ENCODE measurements around the gene KIF23. TPM values are rescaled to one million over a fixed set of nuclear protein-coding genes. Genes with fewer than 3 reads are reported as not detected.

The KIF23 gene
- total RNA-seq, 3 donors from 2014 or later (not counting 1 experiment from before 2014, with no cell fraction given) = 1.2 to 2.1 (median 1.9) TPM

- Histone ChIP-seq H3K27me3 (ENCODE audit: control insufficient read depth, insufficient read depth, low read length) (no peaks in the 10 kb centered on the region), H3K27ac (ENCODE audit: low read length) (no peak overlapping the region), H3K4me3 (ENCODE audit: low read length) (no peak overlapping the region), H3K4me1 (ENCODE audit: control insufficient read depth, insufficient read depth, low read length) (peaks cover 38% of the 10 kb centered on the region), H3K9me3 (ENCODE audit: control insufficient read depth, insufficient read depth, low read length) (peaks cover 3% of the 10 kb centered on the region), H3K36me3 (ENCODE audit: control insufficient read depth, insufficient read depth, low read length) (no peaks in the 10 kb centered on the region)
- no peak for DNase-seq
- TF ChIP-seq CTCF (IDR thresholded peaks at IDR 0.05) = no peak
- Mint-ChIP-seq H3K36me3 (no peaks in the 10 kb centered on the region), H3K27me3 (ENCODE audit: low read depth in 2 of 2) (peaks cover 7 to 10% of the 10 kb centered on the region in 2 donors), H3K9me3 (peaks cover 0 to 3% of the 10 kb centered on the region in 2 donors), H3K4me3 (peak overlapping the region; percentile 63), H3K27ac (peak overlapping the region; percentile 10 to 51), H3K4me1 (peaks cover 51 to 61% of the 10 kb centered on the region in 2 donors)
- peak; percentile 46 to 77 (median 48) for ATAC-seq
- WGBS (ENCODE audit: insufficient coverage) = 65% methylated on average over 3 of the region's 3 CpGs
- intact Hi-C loops (cut with micrococcal nuclease) = no loop called here
Measured at GRCh38 chr15:69489073-69489571, 75.0 kb downstream of the KIF23 start.

GRCh38 chr15:69490356-69491037 is 76.3 kb downstream of the KIF23 start:
- Mint-ChIP-seq H3K27me3 (ENCODE audit: low read depth in 2 of 2) (peaks cover 0 to 2% of the 10 kb centered on the region in 2 donors), H3K9me3 (peaks cover 0 to 3% of the 10 kb centered on the region in 2 donors), H3K4me1 (peaks cover 38 to 50% of the 10 kb centered on the region in 2 donors), H3K36me3 (no peaks in the 10 kb centered on the region), H3K27ac (peak overlapping the region in 1 of 2 donors; percentile 51), H3K4me3 (peak overlapping the region; percentile 56)
- Histone ChIP-seq H3K4me3 (ENCODE audit: low read length) (no peak overlapping the region), H3K4me1 (ENCODE audit: control insufficient read depth, insufficient read depth, low read length) (peaks cover 29% of the 10 kb centered on the region), H3K27ac (ENCODE audit: low read length) (no peak overlapping the region), H3K36me3 (ENCODE audit: control insufficient read depth, insufficient read depth, low read length) (no peaks in the 10 kb centered on the region), H3K9me3 (ENCODE audit: control insufficient read depth, insufficient read depth, low read length) (peaks cover 3% of the 10 kb centered on the region), H3K27me3 (ENCODE audit: control insufficient read depth, insufficient read depth, low read length) (no peaks in the 10 kb centered on the region)
- ATAC-seq (no peak), DNase-seq (no peak)
- WGBS (ENCODE audit: insufficient coverage) = 87% methylated on average over 9 of the region's 11 CpGs
- intact Hi-C loops (cut with micrococcal nuclease) = loop anchor here (10.0 kb wide), 1 partner anchor 224 kb away; no protein-coding TSS in a partner anchor
- TF ChIP-seq CTCF (IDR thresholded peaks at IDR 0.05) = no peak

- ATAC-seq (no peak), DNase-seq (no peak)
- Histone ChIP-seq H3K4me3 (ENCODE audit: low read length) (no peak overlapping the region), H3K27me3 (ENCODE audit: control insufficient read depth, insufficient read depth, low read length) (no peaks in the 10 kb centered on the region), H3K27ac (ENCODE audit: low read length) (no peak overlapping the region), H3K36me3 (ENCODE audit: control insufficient read depth, insufficient read depth, low read length) (no peaks in the 10 kb centered on the region), H3K4me1 (ENCODE audit: control insufficient read depth, insufficient read depth, low read length) (peaks cover 29% of the 10 kb centered on the region), H3K9me3 (ENCODE audit: control insufficient read depth, insufficient read depth, low read length) (no peaks in the 10 kb centered on the region)
- TF ChIP-seq CTCF (IDR thresholded peaks at IDR 0.05) = no peak
- Mint-ChIP-seq H3K4me1 (peaks cover 37 to 46% of the 10 kb centered on the region in 2 donors), H3K9me3 (no peaks in the 10 kb centered on the region), H3K36me3 (no peaks in the 10 kb centered on the region), H3K27ac (no peak overlapping the region), H3K4me3 (no peak overlapping the region), H3K27me3 (ENCODE audit: low read depth in 2 of 2) (peaks cover 0 to 2% of the 10 kb centered on the region in 2 donors)
- intact Hi-C loops (cut with micrococcal nuclease) = loop anchor here (10.0 kb wide), 1 partner anchor 224 kb away; no protein-coding TSS in a partner anchor
- 81% methylated on average over 3 of the region's 3 CpGs for WGBS (ENCODE audit: insufficient coverage)
Measured at GRCh38 chr15:69491038-69491505, 76.9 kb downstream of the KIF23 start.

Measured in natural killer cell (primary cell).